ENCODE results near the gene STK10. TPM values are rescaled to one million over a fixed set of nuclear protein-coding genes. Genes with fewer than 3 reads are reported as not detected.

The STK10 gene
- total RNA-seq, 4 donors from 2014 or later, result 3.3 to 24.6 (median 13.4) TPM

DNA sequence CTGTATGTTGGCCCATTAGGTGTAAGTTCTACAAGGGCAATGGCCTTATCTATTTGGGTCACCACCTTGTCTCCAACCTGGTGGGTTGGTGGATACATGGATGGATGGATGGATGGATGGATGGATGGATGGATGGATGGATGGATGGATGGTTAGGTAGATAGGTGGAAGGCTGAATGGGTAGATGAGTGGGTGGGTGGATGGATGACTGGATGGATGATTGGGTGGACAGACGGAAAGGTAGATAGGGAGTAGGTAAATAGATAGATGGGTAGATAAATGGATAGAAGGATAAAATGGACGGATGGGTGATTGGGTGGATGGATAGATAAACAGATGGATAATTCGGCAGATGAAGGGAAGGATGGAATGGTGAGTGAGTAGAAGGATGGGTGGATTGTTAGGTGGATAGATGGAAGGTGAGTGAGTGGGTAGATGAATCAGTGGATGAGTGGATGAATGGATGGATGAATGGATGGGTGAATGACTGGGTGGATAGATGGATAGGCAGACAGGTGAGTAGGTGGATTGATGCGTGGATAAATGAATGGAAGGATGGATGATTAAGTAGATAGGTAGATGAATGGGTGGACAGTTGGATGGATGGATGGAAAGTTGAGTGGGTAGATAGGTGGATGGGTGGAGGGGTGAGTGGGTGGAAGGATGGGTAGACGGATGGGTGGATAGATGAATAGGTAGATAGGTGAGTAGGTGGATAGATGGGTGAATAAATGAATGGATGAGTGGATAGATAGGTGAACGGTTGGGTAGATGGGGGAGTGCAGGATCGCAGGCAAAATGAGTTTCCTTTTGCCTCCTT, 98.5 kb downstream of the STK10 start:
- Histone ChIP-seq H3K27ac (no peak overlapping the region), H3K36me3 (no peaks in the 10 kb centered on the region), H3K4me3 (no peak overlapping the region), H3K27me3 (no peaks in the 10 kb centered on the region), H3K4me1 (no peaks in the 10 kb centered on the region), H3K9me3 (no peaks in the 10 kb centered on the region)
- no peak for DNase-seq
- TF ChIP-seq, protein P1, sequence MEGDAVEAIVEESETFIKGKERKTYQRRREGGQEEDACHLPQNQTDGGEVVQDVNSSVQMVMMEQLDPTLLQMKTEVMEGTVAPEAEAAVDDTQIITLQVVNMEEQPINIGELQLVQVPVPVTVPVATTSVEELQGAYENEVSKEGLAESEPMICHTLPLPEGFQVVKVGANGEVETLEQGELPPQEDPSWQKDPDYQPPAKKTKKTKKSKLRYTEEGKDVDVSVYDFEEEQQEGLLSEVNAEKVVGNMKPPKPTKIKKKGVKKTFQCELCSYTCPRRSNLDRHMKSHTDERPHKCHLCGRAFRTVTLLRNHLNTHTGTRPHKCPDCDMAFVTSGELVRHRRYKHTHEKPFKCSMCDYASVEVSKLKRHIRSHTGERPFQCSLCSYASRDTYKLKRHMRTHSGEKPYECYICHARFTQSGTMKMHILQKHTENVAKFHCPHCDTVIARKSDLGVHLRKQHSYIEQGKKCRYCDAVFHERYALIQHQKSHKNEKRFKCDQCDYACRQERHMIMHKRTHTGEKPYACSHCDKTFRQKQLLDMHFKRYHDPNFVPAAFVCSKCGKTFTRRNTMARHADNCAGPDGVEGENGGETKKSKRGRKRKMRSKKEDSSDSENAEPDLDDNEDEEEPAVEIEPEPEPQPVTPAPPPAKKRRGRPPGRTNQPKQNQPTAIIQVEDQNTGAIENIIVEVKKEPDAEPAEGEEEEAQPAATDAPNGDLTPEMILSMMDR (IDR thresholded peaks at IDR 0.05), result no peak
- no peak for TF ChIP-seq POLR2A (IDR thresholded peaks at IDR 0.05)
- intact Hi-C loops (cut with DNase I; ENCODE audit: low total_unique reads), result no loop called here

DNA sequence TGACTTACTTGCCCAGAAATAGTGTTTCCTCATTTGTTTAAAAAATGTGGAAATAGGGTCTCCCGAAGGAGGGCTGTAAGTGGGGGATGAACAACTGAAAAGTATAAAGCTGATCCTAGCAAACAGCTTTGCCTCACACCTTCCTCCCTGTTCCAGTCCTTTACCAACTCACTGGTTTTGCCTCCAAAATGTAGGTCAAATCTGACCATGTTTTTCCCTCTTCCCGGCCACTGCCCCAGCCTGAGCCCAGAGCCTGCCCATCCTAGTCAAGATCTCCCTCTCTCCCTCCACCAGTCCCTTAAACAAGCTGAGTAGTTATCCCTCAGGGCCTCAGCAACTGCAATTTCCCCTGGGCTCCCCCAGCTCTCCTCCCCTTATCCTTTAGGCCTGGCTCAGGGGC, 99.2 kb downstream of the STK10 start:
- Histone ChIP-seq H3K4me3 (no peak overlapping the region), H3K9me3 (no peaks in the 10 kb centered on the region), H3K27ac (no peak overlapping the region), H3K36me3 (no peaks in the 10 kb centered on the region), H3K4me1 (no peaks in the 10 kb centered on the region), H3K27me3 (no peaks in the 10 kb centered on the region)
- no peak for DNase-seq
- TF ChIP-seq, protein P1 (IDR thresholded peaks at IDR 0.05), result no peak
- TF ChIP-seq POLR2A (IDR thresholded peaks at IDR 0.05), result no peak
- intact Hi-C loops (cut with DNase I; ENCODE audit: low total_unique reads), result no loop called here

DNA sequence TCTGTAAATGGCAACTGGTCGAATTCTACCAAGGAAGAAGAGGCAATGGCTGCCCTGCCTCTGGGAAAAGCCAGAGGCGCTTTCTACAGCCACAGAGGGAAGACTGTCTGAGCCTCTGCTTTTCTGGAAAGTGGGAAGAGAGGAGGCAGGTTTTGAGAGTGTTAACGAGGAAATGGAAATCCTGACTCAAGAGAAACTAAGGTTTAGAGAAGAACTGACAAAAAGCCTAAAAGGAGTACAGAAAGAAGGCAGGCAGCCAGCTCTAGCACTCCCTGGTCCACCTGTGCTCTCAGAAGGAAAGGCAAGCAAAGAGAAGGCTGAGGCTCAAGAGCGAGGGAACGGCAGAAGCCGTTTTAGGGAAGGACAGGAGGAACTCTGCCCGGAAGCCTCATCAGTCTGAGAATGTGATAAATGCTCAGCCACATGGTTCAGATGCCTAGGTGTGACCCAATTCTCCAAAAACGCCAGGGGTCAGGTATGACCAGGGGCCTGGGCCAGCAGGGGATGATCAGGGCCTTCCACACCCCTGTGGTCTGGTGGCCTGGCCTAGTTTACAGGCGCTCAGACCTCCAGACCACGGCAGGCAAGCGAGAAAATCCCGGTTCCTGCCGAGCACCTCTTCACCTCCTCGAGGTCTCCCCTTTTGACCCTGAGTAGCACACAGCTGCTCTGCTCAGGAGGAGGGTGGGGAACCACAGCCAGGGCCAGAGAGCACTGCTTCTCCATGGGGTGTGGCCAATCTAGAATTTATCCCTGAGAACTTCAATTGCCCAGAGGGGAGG, 101.6 kb downstream of the STK10 start:
- no peak overlapping the region for H3K27ac ChIP-seq

DNA sequence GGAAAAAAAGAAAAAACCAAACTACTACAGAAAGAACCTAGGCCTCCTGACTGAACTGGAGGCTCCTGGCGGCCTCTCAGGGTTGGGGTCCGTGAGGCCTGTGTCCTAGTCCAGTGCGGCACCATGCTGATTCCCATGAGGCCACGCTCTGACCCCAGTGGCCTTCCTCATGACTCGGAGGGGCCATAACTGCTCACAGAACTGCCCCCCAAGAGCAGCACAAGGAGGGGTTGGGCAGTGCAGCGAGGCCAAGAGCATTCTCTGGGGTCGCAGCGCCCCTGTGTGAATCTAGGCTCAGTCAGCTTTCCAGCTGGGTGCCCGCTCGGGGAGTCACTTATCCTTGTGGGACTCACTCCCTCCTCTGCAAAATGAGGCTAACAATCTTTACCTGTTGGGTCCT, 102.3 kb downstream of the STK10 start:
- Histone ChIP-seq H3K4me3 (no peak overlapping the region), H3K4me1 (no peaks in the 10 kb centered on the region), H3K27ac (no peak overlapping the region), H3K9me3 (no peaks in the 10 kb centered on the region), H3K27me3 (no peaks in the 10 kb centered on the region), H3K36me3 (no peaks in the 10 kb centered on the region)
- no peak for DNase-seq
- no peak for TF ChIP-seq POLR2A (IDR thresholded peaks at IDR 0.05)
- TF ChIP-seq, protein P1 (IDR thresholded peaks at IDR 0.05), result no peak
- intact Hi-C loops (cut with DNase I; ENCODE audit: low total_unique reads), result no loop called here

More for the DNA sequence above, 101.6 kb downstream of the STK10 start:
- Histone ChIP-seq H3K27me3 (no peaks in the 10 kb centered on the region), H3K36me3 (no peaks in the 10 kb centered on the region), H3K4me3 (no peak overlapping the region), H3K9me3 (no peaks in the 10 kb centered on the region), H3K4me1 (no peaks in the 10 kb centered on the region)
- intact Hi-C loops (cut with DNase I; ENCODE audit: low total_unique reads), result no loop called here
- DNase-seq, result no peak
- TF ChIP-seq, protein P1 (IDR thresholded peaks at IDR 0.05), result no peak
- TF ChIP-seq POLR2A (IDR thresholded peaks at IDR 0.05), result no peak

DNA sequence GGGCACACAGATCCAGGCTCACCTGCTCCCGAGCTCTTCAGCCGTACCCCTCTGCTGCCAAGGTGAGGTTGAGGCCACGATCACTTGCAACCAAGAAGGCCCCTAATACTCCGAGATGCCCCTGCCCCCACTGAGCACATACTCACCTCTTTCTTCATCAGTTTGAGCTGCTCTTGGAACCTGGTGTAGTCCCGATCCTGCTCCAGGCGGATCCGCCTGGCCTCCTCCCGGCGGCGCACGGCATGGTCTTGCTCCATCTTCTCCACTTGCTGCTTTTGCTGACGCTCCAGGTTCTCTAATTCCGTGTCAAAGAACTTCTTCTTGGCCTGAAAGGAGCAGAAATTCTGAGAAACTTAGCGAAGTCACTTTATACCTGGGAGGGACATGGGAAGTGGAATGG, 105.8 kb downstream of the STK10 start:
- Histone ChIP-seq H3K9me3 (no peaks in the 10 kb centered on the region), H3K27ac (no peak overlapping the region), H3K4me1 (no peaks in the 10 kb centered on the region), H3K36me3 (no peaks in the 10 kb centered on the region), H3K27me3 (no peaks in the 10 kb centered on the region), H3K4me3 (no peak overlapping the region)
- DNase-seq, result no peak
- intact Hi-C loops (cut with DNase I; ENCODE audit: low total_unique reads), result no loop called here
- TF ChIP-seq, protein P1 (IDR thresholded peaks at IDR 0.05), result no peak
- no peak for TF ChIP-seq POLR2A (IDR thresholded peaks at IDR 0.05)
